Measurements from ENCODE around the gene PPT1.

Gene PPT1

GRCh38 chr1:40067851-40068250 is 29.2 kb downstream of the PPT1 start:
- Histone ChIP-seq H3K27me3 (ENCODE audit: insufficient read depth, low read length) (no peaks in the 10 kb centered on the region), H3K79me2 (ENCODE audit: insufficient read depth, low read length) (no peaks in the 10 kb centered on the region), H3K4me1 (ENCODE audit: insufficient read depth, low read length, severe bottlenecking) (peaks cover 22% of the 10 kb centered on the region), H3K9ac (ENCODE audit: low read length) (no peak overlapping the region), H3K4me3 (ENCODE audit: low read depth, low read length, poor library complexity, severe bottlenecking) (no peak overlapping the region), H3K9me2 (ENCODE audit: low read depth, low read length) (no peaks in the 10 kb centered on the region), H2AFZ (ENCODE audit: low read length) (no peak overlapping the region), H3F3A (ENCODE audit: insufficient read depth, low read length) (no peaks in the 10 kb centered on the region), H3K36me3 (ENCODE audit: insufficient read depth, low read length) (peaks cover 92% of the 10 kb centered on the region), H4K20me1 (ENCODE audit: insufficient read depth, low read length) (no peaks in the 10 kb centered on the region), H3K27ac (ENCODE audit: low read depth, low read length, poor library complexity, severe bottlenecking) (no peak overlapping the region), H3K9me3 (ENCODE audit: low read length) (no peaks in the 10 kb centered on the region), H3K4me2 (ENCODE audit: low read length) (no peak overlapping the region)
- TF ChIP-seq CTCF (IDR thresholded peaks at IDR 0.05; ENCODE audit: low read length) (no peak), EZH2 (IDR thresholded peaks at IDR 0.05; ENCODE audit: borderline replicate concordance, low read length) (no peak)

GRCh38 chr1:40067023-40067422 is 30.0 kb downstream of the PPT1 start:
- no peak overlapping the region for H3K4me3 ChIP-seq (ENCODE audit: low read depth, low read length, poor library complexity, severe bottlenecking)
- H3K9me2 ChIP-seq (ENCODE audit: low read depth, low read length) = no peaks in the 10 kb centered on the region
- no peaks in the 10 kb centered on the region for H4K20me1 ChIP-seq (ENCODE audit: insufficient read depth, low read length)
- H3K27me3 ChIP-seq (ENCODE audit: insufficient read depth, low read length) = no peaks in the 10 kb centered on the region
- peaks cover 22% of the 10 kb centered on the region for H3K4me1 ChIP-seq (ENCODE audit: insufficient read depth, low read length, severe bottlenecking)
- H3K27ac ChIP-seq (ENCODE audit: low read depth, low read length, poor library complexity, severe bottlenecking) = no peak overlapping the region
- H3K79me2 ChIP-seq (ENCODE audit: insufficient read depth, low read length) = no peaks in the 10 kb centered on the region
- H3K9me3 ChIP-seq (ENCODE audit: low read length) = no peaks in the 10 kb centered on the region
- no peak for TF ChIP-seq EZH2 (IDR thresholded peaks at IDR 0.05; ENCODE audit: borderline replicate concordance, low read length)
- TF ChIP-seq CTCF (IDR thresholded peaks at IDR 0.05; ENCODE audit: low read length) = no peak
- no peak overlapping the region for H2AFZ ChIP-seq (ENCODE audit: low read length)
- H3K36me3 ChIP-seq (ENCODE audit: insufficient read depth, low read length) = peaks cover 86% of the 10 kb centered on the region
- no peaks in the 10 kb centered on the region for H3F3A ChIP-seq (ENCODE audit: insufficient read depth, low read length)
- no peak overlapping the region for H3K4me2 ChIP-seq (ENCODE audit: low read length)
- H3K9ac ChIP-seq (ENCODE audit: low read length) = no peak overlapping the region

- H3K9ac ChIP-seq (ENCODE audit: low read length) = no peak overlapping the region; the same call in 1 of the 2 replicates
- H3K27ac ChIP-seq (ENCODE audit: low read depth, low read length, poor library complexity, severe bottlenecking) = peak overlapping the region; percentile 90
- H3F3A ChIP-seq (ENCODE audit: insufficient read depth, low read length) = no peaks in the 10 kb centered on the region
- H3K4me2 ChIP-seq (ENCODE audit: low read length) = peak overlapping the region; percentile 27; the same call in 1 of the 2 replicates
- no peaks in the 10 kb centered on the region for H4K20me1 ChIP-seq (ENCODE audit: insufficient read depth, low read length)
- TF ChIP-seq EZH2 (IDR thresholded peaks at IDR 0.05; ENCODE audit: borderline replicate concordance, low read length) (no peak), CTCF (IDR thresholded peaks at IDR 0.05; ENCODE audit: low read length) (no peak)
- H3K27me3 ChIP-seq (ENCODE audit: insufficient read depth, low read length) = no peaks in the 10 kb centered on the region
- H2AFZ ChIP-seq (ENCODE audit: low read length) = no peak overlapping the region
- no peak overlapping the region for H3K4me3 ChIP-seq (ENCODE audit: low read depth, low read length, poor library complexity, severe bottlenecking)
- H3K4me1 ChIP-seq (ENCODE audit: insufficient read depth, low read length, severe bottlenecking) = peaks cover 37% of the 10 kb centered on the region
- no peaks in the 10 kb centered on the region for H3K9me3 ChIP-seq (ENCODE audit: low read length)
- no peaks in the 10 kb centered on the region for H3K9me2 ChIP-seq (ENCODE audit: low read depth, low read length)
- 0 out of 2 replicates have a peak, but pooled peaks cover 8% of the 10 kb centered on the region for H3K79me2 ChIP-seq (ENCODE audit: insufficient read depth, low read length)
- peaks cover 86% of the 10 kb centered on the region for H3K36me3 ChIP-seq (ENCODE audit: insufficient read depth, low read length)
Measured at GRCh38 chr1:40064797-40065499, 32.1 kb downstream of the PPT1 start.
